GM19239 (cell line): ENCODE data around the gene MRPL39.

Experiments
- DNase-seq: peaks from one replicate; pipeline ENCODE4 v3.0.0; 2011; ENCODE audit warnings: low spot score; ENCODE audit not compliant: insufficient read length
- FAIRE-seq: peaks from 2 replicates; lab custom pipeline; 2011; peaks lifted over from hg19 to GRCh38; lab: Jason Lieb, UNC

Gene MRPL39

DNA sequence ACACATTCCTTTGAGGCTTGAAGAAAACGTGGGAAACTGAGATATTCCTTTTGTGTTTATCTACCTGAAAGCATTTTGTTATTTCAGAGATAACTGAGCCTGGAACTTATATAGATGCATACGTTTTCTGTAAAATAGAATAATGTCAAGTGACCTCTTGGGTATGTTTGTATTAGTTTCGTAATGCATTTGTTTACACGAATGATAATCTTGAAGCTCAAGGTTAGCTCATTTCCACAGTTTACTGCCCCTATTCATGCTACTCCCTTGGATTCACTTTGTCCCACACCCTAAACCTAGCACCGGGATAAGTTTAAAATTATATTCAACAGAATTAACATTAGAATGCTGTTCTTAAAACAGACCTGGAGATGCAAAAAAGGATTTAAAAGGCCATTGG is 54.4 kb downstream of the MRPL39 start:
- FAIRE-seq (no peak), DNase-seq (no peak)

DNA sequence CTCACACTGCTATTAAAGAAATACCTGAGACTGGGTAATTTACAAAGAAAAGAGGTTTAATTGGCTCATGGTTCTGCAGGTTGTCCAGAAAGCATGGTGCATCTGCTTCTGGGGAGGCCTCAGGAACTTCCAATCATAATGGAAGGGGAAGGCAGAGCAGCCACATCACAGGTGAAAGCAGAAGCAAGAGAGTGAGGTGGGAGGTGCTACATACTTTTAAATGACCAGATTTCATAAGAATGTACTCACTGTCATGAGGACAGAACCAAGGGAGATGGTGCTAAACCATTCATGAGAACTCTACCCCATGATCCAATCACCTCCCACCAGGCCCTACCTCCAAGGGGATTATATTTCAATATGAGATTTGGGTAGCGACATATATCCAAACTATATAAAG is 55.7 kb downstream of the MRPL39 start:
- DNase-seq = no peak
- FAIRE-seq = no peak

DNA sequence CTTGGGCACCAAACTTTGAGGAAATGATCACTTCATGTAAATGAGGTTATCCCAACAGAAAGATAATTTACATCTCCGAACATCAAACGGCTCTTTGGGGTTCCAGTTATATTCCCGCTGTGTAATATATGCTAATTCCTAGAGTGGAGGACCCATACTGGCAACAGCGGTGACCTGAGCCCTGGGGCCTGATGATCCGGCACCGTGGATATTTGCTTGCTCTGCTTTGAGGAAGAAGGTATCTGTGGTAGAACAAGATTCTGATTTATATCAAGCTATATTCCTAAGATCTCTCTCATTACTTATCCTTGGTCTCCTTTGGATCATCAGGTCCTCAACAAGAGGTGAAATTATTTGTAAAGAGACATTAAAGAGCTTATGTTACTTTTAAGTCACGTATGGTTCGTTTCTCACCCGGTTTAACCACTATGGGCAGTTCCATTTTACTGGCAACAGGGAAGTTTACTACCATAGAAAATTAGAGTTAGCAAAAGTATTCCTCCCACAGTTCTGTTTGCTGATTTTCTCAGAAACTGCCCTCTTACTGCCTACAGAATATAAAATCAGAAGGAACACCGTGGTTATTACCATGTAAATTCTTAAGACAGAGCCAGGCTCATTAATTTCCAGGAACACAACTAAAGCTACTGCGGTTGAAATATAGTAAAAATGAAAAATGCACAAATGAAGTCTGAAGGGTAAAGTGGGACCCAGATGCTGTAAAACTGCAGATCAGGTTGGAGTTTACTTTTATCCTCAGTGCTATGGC is 56.7 kb downstream of the MRPL39 start:
- no peak for DNase-seq
- no peak for FAIRE-seq

DNA sequence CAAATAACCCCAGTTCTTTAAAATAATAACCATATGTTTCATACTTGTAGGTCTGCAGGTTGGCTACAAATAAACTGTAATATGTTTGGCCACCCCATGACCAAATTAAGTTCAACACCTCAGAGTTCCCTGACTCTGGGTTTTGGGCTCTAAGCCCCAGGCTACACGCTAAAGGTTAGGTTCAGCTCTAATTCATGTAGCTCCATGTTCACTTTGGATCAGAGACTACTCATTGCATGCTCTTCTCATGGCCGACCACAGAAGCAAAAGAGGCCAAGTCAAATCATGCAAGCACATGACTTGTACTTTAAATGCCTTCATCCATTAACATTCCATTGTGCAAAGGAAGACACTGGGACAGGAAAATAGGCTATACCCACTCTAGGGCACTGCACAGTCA is 66.2 kb downstream of the MRPL39 start:
- DNase-seq (no peak), FAIRE-seq (no peak)

DNA sequence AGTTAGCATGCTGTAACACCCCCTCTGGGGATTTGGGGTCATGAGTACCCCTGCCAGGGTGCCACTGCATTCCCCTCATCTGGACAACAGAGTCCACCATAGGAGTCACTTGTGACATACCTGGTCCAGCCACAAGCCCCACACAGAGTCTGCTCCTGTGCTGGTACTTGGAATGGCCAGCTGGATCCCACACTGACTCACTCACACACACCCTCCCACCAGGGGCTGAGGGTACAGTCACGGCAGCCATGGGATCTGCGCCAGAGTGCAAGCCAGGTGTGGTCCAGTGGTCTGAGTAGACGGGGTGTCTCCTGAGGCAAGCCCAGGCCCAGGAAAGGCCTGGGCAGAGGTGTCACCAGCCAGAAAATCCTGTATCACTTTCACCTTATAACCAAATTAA is 67.7 kb downstream of the MRPL39 start:
- no peak for FAIRE-seq
- DNase-seq = no peak

DNA sequence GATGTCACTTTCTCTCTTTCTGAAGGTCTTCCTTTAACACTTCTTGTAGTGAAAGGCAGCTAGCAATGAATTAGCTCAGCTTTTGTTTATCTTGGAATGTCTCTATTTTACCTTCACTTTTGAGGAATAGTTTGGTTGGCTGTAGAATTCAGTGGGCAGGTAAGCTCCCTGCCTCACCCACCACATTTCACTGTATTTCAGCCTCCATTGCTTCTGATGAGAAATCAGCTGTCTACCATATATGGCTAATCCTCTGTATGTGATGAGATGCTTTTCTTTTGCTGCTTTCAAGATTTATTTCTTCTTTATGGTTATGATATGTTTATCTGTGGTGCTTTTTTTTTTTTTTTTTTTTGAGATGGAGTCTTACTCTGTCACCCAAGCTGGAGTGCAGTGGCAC is 70.1 kb downstream of the MRPL39 start:
- DNase-seq = no peak
- no peak for FAIRE-seq

DNA sequence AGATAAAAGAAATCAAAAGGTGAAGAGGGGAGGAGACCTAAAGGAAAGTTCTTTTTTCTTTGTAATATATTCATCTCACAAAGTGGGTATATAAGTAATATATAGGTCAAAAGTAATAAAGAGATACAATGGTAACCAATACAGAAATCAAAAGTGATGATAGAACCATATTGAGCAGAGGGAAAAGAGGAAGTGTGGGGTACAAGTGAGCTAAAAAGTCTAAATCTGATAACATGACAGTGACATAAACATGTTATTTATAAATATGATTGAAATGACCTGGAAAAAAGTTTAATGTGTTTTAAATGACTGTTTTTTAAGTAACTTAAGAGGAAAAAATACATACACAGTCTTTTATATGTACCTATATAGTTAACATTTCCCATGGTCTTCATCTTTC is 70.5 kb downstream of the MRPL39 start:
- DNase-seq (no peak), FAIRE-seq (no peak)

DNA sequence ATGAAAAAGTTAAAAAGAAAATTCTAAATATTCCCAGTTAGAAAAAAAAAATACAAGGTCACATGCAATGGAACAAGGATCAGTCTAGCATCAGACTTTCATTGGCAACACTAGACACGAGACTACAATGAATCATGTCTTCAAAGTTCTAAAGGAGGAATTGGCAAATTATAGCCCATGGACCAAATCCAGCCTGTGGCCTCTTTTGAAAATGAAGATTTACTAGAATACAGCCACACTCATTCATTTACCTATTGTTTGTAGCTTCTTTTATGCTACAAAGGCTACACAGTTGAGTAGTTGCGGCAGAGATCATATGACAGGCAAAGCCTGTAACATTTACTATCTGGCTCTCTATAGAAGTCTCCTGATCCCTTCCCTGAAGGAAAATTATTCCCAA is 71.4 kb downstream of the MRPL39 start:
- FAIRE-seq (no peak), DNase-seq (no peak)
